ENCODE data around the gene PLPPR2. TPM values are rescaled to one million over a fixed set of nuclear protein-coding genes. Genes with fewer than 3 reads are reported as not detected.
A peak's percentile ranks its signal among the peaks of the same experiment; 100 is the strongest.

The PLPPR2 gene
- total and polyA plus RNA-seq, 4 donors = 11.4 to 41.0 (median 36.9) TPM

DNA sequence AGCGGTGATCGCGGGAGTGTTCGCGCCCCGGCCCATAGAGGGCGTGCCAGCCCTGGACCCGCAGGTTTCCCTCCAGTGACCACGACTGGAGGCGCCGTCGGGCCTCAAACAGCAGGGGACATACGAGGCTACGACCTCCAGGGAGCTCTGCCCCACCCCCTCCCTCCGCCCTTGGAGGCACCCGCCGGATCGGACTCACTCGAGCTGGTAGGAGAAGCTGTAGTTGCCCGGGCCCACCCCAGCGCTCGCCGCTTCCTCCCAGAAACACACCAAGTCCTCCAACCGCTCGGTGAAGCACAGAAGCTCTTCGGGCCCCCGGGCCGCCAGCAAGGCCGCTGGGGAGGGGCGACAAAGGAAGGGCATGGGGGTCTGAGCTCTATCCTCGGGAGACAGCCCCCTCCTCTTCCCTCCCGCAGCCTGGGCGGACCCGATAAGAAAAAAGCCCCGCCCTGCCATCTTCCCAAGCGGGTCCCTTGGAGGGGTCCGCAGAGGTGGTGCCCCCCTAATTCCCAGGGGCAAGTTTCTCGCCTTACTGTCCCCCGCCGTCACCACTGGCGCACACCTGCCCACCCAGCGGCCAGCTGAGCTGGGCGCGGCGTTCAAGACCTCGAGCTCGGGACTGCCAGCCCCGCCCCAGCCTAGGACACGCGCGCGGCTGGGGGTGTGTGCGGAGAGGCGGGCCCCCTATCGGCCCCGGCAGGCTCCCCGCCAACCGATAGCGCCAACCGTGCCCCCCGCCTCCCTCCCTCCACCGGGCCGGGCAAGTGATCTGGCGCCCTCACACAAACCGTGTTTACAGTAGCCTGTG lies 27.9 kb downstream of the PLPPR2 start:
- no peak overlapping the region for H3K4me3 ChIP-seq (ENCODE audit: low read length in 2 of 2)
- ATAC-seq (ENCODE audit: low FRiP score) (no peak), DNase-seq (peak; percentile 79 to 86)
- H3K36me3 ChIP-seq (ENCODE audit: control insufficient read depth in 1 of 2, insufficient read depth in 2 of 2, low read length in 1 of 2) = no peaks in the 10 kb centered on the region
- no peaks in the 10 kb centered on the region for H3K4me1 ChIP-seq (ENCODE audit: control insufficient read depth in 1 of 2, insufficient read depth in 2 of 2, low read length in 2 of 2)
- intact Hi-C loops (cut with DNase I) = loop anchor here (5.0 kb wide), 4 partner anchors 34 to 54 kb away; partner anchors contain the start of genes ODAD3 (in 1 of the 2), PRKCSH (in 1 of the 2) and RGL3 (in 1 of the 2)
- H3K9me3 ChIP-seq (ENCODE audit: control insufficient read depth, low read length) = no peaks in the 10 kb centered on the region
- 1% methylated on average over 51 to 65 of the region's 65 CpGs for WGBS, 2 donors
- no peak overlapping the region for H3K27ac ChIP-seq (ENCODE audit: low read depth in 1 of 2, low read length in 2 of 2)
- no peaks in the 10 kb centered on the region for H3K27me3 ChIP-seq (ENCODE audit: control insufficient read depth in 1 of 2, insufficient read depth in 2 of 2, low read length in 1 of 2)

- ATAC-seq (ENCODE audit: low FRiP score) = no peak
- no peak overlapping the region for H3K4me3 ChIP-seq (ENCODE audit: low read length in 2 of 2)
- H3K27ac ChIP-seq (ENCODE audit: low read depth in 1 of 2, low read length in 2 of 2) = no peak overlapping the region
- no peaks in the 10 kb centered on the region for H3K9me3 ChIP-seq (ENCODE audit: control insufficient read depth, low read length)
- no peaks in the 10 kb centered on the region for H3K27me3 ChIP-seq (ENCODE audit: control insufficient read depth in 1 of 2, insufficient read depth in 2 of 2, low read length in 1 of 2)
- 2 to 3% methylated on average over 9 of the region's 9 CpGs for WGBS, 2 donors
- intact Hi-C loops (cut with DNase I) = loop anchor here (5.0 kb wide), 4 partner anchors 34 to 54 kb away; partner anchors contain the start of genes ODAD3 (in 1 of the 2), PRKCSH (in 1 of the 2) and RGL3 (in 1 of the 2)
- H3K36me3 ChIP-seq (ENCODE audit: control insufficient read depth in 1 of 2, insufficient read depth in 2 of 2, low read length in 1 of 2) = no peaks in the 10 kb centered on the region
- DNase-seq = no peak
- no peaks in the 10 kb centered on the region for H3K4me1 ChIP-seq (ENCODE audit: control insufficient read depth in 1 of 2, insufficient read depth in 2 of 2, low read length in 2 of 2)
Measured at GRCh38 chr19:11383706-11384048, 28.4 kb downstream of the PLPPR2 start.

GRCh38 chr19:11384778-11385129 lies 29.5 kb downstream of the PLPPR2 start:
- Histone ChIP-seq H3K4me1 (ENCODE audit: control insufficient read depth in 1 of 2, insufficient read depth in 2 of 2, low read length in 2 of 2) (no peaks in the 10 kb centered on the region), H3K36me3 (ENCODE audit: control insufficient read depth in 1 of 2, insufficient read depth in 2 of 2, low read length in 1 of 2) (no peaks in the 10 kb centered on the region), H3K27ac (ENCODE audit: low read depth in 1 of 2, low read length in 2 of 2) (no peak overlapping the region), H3K27me3 (ENCODE audit: control insufficient read depth in 1 of 2, insufficient read depth in 2 of 2, low read length in 1 of 2) (no peaks in the 10 kb centered on the region), H3K4me3 (ENCODE audit: low read length in 2 of 2) (no peak overlapping the region), H3K9me3 (ENCODE audit: control insufficient read depth, low read length) (no peaks in the 10 kb centered on the region)
- intact Hi-C loops (cut with DNase I) = loop anchor here (5.0 kb wide), 4 partner anchors 33 to 53 kb away; partner anchors contain the start of genes ODAD3 (in 1 of the 2), PRKCSH (in 1 of the 2) and RGL3 (in 1 of the 2)
- 88 to 93% methylated on average over 5 of the region's 5 CpGs for WGBS, 2 donors
- ATAC-seq (ENCODE audit: low FRiP score) = no peak
- DNase-seq = no peak

GRCh38 chr19:11387162-11388034 lies 32.2 kb downstream of the PLPPR2 start:
- DNase-seq (no peak), ATAC-seq (ENCODE audit: low FRiP score) (no peak)
- 72 to 75% methylated on average over 19 of the region's 19 CpGs for WGBS, 2 donors
- Histone ChIP-seq H3K27me3 (ENCODE audit: control insufficient read depth in 1 of 2, insufficient read depth in 2 of 2, low read length in 1 of 2) (no peaks in the 10 kb centered on the region), H3K4me3 (ENCODE audit: low read length in 2 of 2) (no peak overlapping the region), H3K9me3 (ENCODE audit: control insufficient read depth, low read length) (peaks cover 2% of the 10 kb centered on the region), H3K36me3 (ENCODE audit: control insufficient read depth in 1 of 2, insufficient read depth in 2 of 2, low read length in 1 of 2) (no peaks in the 10 kb centered on the region), H3K27ac (ENCODE audit: low read depth in 1 of 2, low read length in 2 of 2) (no peak overlapping the region), H3K4me1 (ENCODE audit: control insufficient read depth in 1 of 2, insufficient read depth in 2 of 2, low read length in 2 of 2) (no peaks in the 10 kb centered on the region)
- intact Hi-C loops (cut with DNase I) = no loop called here

DNA sequence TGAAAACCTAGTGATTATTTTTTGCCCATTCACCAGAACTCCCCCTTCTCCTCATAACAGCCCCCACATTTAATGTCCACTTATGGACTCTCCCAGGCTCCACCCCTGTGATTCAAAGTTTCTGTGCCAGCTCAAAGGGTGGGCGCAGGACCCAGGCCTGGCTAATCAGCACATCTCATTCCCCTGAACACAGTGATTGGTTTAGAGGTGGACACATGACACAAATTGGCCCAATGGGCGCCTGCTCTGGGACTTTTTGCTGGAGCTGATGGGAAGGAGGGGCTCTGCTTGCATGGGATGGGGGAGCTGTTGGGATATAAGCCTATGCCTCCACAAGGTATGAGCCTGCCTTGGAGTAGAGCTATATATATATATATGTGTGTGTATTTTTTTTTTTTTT lies 35.1 kb downstream of the PLPPR2 start:
- Histone ChIP-seq H3K27me3 (ENCODE audit: control insufficient read depth in 1 of 2, insufficient read depth in 2 of 2, low read length in 1 of 2) (no peaks in the 10 kb centered on the region), H3K4me1 (ENCODE audit: control insufficient read depth in 1 of 2, insufficient read depth in 2 of 2, low read length in 2 of 2) (no peaks in the 10 kb centered on the region), H3K4me3 (ENCODE audit: low read length in 2 of 2) (no peak overlapping the region), H3K9me3 (ENCODE audit: control insufficient read depth, low read length) (peaks cover 2% of the 10 kb centered on the region), H3K27ac (ENCODE audit: low read depth in 1 of 2, low read length in 2 of 2) (no peak overlapping the region), H3K36me3 (ENCODE audit: control insufficient read depth in 1 of 2, insufficient read depth in 2 of 2, low read length in 1 of 2) (no peaks in the 10 kb centered on the region)
- WGBS, 2 donors = 92 to 100% methylated on average over 2 of the region's 2 CpGs
- DNase-seq (no peak), ATAC-seq (ENCODE audit: low FRiP score) (no peak)
- intact Hi-C loops (cut with DNase I) = no loop called here

DNA sequence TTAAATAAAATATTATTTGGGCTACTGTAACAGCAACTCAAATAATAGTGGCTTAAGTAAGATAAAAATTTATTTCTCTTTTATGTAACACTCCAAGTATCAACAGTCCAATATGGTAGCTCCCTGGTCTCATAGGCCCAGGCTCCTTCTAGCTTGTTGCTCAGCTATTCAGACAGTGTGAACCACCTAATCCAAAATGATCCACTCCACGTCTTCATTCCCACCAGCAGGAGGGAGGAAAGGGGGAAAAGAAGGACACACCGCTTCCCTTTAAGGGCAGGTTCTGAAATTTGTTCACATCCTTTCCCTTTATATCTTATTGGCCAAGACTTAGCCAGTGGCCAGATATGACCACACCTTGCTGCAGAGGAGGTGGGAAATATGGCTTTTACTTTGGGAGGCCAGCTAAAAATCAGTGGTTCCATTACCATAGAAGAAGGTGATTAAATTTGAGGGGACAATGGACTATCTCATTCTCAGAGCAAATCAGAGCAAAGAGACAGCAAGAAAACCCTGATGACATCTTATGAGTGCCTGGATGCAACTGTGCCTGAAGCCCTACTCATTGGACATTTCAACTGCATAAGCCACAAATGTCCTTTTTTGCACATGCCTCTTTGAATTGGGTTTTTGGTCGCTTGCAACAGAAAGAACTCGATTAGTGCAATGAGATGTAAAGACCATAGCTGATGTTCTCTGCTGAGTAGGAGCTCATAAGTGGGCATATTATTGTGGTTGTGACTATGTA lies 35.9 kb downstream of the PLPPR2 start:
- 77 to 83% methylated on average over 4 of the region's 4 CpGs for WGBS, 2 donors
- Histone ChIP-seq H3K27ac (ENCODE audit: low read depth in 1 of 2, low read length in 2 of 2) (no peak overlapping the region), H3K36me3 (ENCODE audit: control insufficient read depth in 1 of 2, insufficient read depth in 2 of 2, low read length in 1 of 2) (no peaks in the 10 kb centered on the region), H3K9me3 (ENCODE audit: control insufficient read depth, low read length) (peaks cover 2% of the 10 kb centered on the region), H3K4me3 (ENCODE audit: low read length in 2 of 2) (no peak overlapping the region), H3K4me1 (ENCODE audit: control insufficient read depth in 1 of 2, insufficient read depth in 2 of 2, low read length in 2 of 2) (no peaks in the 10 kb centered on the region), H3K27me3 (ENCODE audit: control insufficient read depth in 1 of 2, insufficient read depth in 2 of 2, low read length in 1 of 2) (no peaks in the 10 kb centered on the region)
- DNase-seq (no peak), ATAC-seq (ENCODE audit: low FRiP score) (no peak)
- intact Hi-C loops (cut with DNase I) = no loop called here

DNA sequence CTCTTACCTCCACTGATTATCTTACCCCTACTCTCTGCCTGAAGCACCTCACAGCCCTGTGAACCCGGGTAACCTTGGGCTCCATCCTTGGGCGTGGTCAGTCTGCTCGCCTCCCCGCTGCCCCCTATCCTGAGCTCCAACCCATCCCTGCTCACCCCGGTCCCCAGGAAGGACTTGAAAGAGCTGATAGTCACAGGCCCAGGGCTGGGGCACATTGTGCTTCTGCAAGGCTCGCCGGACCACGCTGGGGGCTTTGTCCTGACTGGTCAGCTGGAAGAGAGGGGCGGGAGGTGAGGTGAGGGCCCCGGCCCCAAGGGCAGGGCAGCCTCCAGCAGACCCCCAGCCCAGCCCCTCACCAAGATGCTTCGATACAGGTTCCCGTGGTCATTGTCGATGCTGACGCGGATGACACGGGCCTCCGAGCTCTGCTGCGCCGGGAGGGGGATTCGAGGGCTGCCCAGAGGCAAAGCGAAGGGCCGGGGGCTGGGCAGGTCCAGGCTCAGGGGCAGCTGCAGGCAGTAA lies 41.9 kb downstream of the PLPPR2 start:
- no peaks in the 10 kb centered on the region for H3K4me1 ChIP-seq (ENCODE audit: control insufficient read depth in 1 of 2, insufficient read depth in 2 of 2, low read length in 2 of 2)
- no peak overlapping the region for H3K27ac ChIP-seq (ENCODE audit: low read depth in 1 of 2, low read length in 2 of 2)
- intact Hi-C loops (cut with DNase I) = no loop called here
- no peak for DNase-seq
- H3K9me3 ChIP-seq (ENCODE audit: control insufficient read depth, low read length) = no peaks in the 10 kb centered on the region
- no peak overlapping the region for H3K4me3 ChIP-seq (ENCODE audit: low read length in 2 of 2)
- 91% methylated on average over 22 of the region's 22 CpGs for WGBS, 2 donors
- H3K36me3 ChIP-seq (ENCODE audit: control insufficient read depth in 1 of 2, insufficient read depth in 2 of 2, low read length in 1 of 2) = no peaks in the 10 kb centered on the region
- no peak for ATAC-seq (ENCODE audit: low FRiP score)
- H3K27me3 ChIP-seq (ENCODE audit: control insufficient read depth in 1 of 2, insufficient read depth in 2 of 2, low read length in 1 of 2) = no peaks in the 10 kb centered on the region

GRCh38 chr19:11399667-11400066 lies 44.4 kb downstream of the PLPPR2 start:
- no peaks in the 10 kb centered on the region for H3K9me3 ChIP-seq (ENCODE audit: control insufficient read depth, low read length)
- intact Hi-C loops (cut with DNase I) = no loop called here
- no peaks in the 10 kb centered on the region for H3K4me1 ChIP-seq (ENCODE audit: control insufficient read depth in 1 of 2, insufficient read depth in 2 of 2, low read length in 2 of 2)
- WGBS, 2 donors = 92 to 94% methylated on average over 9 of the region's 9 CpGs
- no peak for ATAC-seq (ENCODE audit: low FRiP score)
- no peaks in the 10 kb centered on the region for H3K36me3 ChIP-seq (ENCODE audit: control insufficient read depth in 1 of 2, insufficient read depth in 2 of 2, low read length in 1 of 2)
- H3K27ac ChIP-seq (ENCODE audit: low read depth in 1 of 2, low read length in 2 of 2) = no peak overlapping the region
- DNase-seq = no peak
- no peaks in the 10 kb centered on the region for H3K27me3 ChIP-seq (ENCODE audit: control insufficient read depth in 1 of 2, insufficient read depth in 2 of 2, low read length in 1 of 2)
- H3K4me3 ChIP-seq (ENCODE audit: low read length in 2 of 2) = no peak overlapping the region
